GM12878 (cell line): ENCODE results near the gene RAPGEF3. TPM values are rescaled to one million over a fixed set of nuclear protein-coding genes. Genes with fewer than 3 reads are reported as not detected.

Experiments used
- ATAC-seq: fragments of 200-7000 bp; cut with Tn5 transposase; 3 replicates; pipeline ENCODE4 v1.9.1; 2020; ENCODE audit warnings: mild to moderate bottlenecking, moderate library complexity
- BruUV-seq: library from RNA; stranded (reverse); fragments of 400-500 nt; replicated peaks from 2 replicates; lab custom pipeline; 2021; lab: Mats Ljungman, UMichigan
- CTCF ChIA-PET: fragments of 300-600 bp; sonication (Branson Sonifier 250); formaldehyde crosslinking; extraction: SDS; loops from one replicate; lab custom pipeline; 2021; ENCODE audit warnings: inconsistent platforms; lab: Yijun Ruan, JAX
- POLR2A ChIA-PET: fragments of 350-600 bp; formaldehyde crosslinking; extraction: SDS; loops from one replicate; lab custom pipeline; 2021; ENCODE audit warnings: inconsistent platforms; lab: Charles Lee
- RAD21 ChIA-PET: fragments of 300-600 bp; sonication (Branson Sonifier 250); formaldehyde crosslinking; loops from one replicate; lab custom pipeline; 2023; ENCODE audit warnings: antibody characterized with exemption; ENCODE audit not compliant: unreplicated experiment; lab: Charles Lee
- SMC1A ChIA-PET: fragments of 300-600 bp; sonication (Branson Sonifier 250); formaldehyde crosslinking; loops from one replicate; lab custom pipeline; 2023; ENCODE audit not compliant: unreplicated experiment, uncharacterized antibody; lab: Charles Lee
- DNase-seq: peaks from one replicate; pipeline ENCODE4 v3.0.0-alpha.2; 2011; ENCODE audit warnings: low read depth, low spot score
- FAIRE-seq: peaks from 3 replicates; lab custom pipeline; 2011; peaks lifted over from hg19 to GRCh38; lab: Jason Lieb, UNC
- H2AFZ ChIP-seq: 2 replicates; pipeline ENCODE4 v1.6.0; 2011; ENCODE audit warnings: low read depth, low read length, control low read depth; ENCODE audit not compliant: control insufficient read depth
- H3K27ac ChIP-seq: 2 replicates; pipeline ENCODE4 v1.5.1; 2011; ENCODE audit warnings: control low read depth; ENCODE audit not compliant: control insufficient read depth, insufficient read depth
- H3K27me3 ChIP-seq, 2 experiments: replicated peaks in 1 of 2; 2 replicates each; pipeline versions ENCODE4 v1.6.0 to v1.6.1; 2011; ENCODE audit warnings: low read length in 1 of 2; ENCODE audit not compliant: control insufficient read depth in 2 of 2, insufficient read depth in 2 of 2
- H3K36me3 ChIP-seq, 2 experiments: 2 replicates each; pipeline ENCODE4 v1.5.1; 2011; ENCODE audit warnings: low read length in 1 of 2; ENCODE audit not compliant: control insufficient read depth in 2 of 2, insufficient read depth in 2 of 2
- H3K4me1 ChIP-seq: 2 replicates; pipeline ENCODE4 v1.6.1; 2011; ENCODE audit warnings: mild to moderate bottlenecking, low read length, moderate library complexity, mixed read lengths; ENCODE audit not compliant: control insufficient read depth, insufficient read depth
- H3K4me2 ChIP-seq: 2 replicates; pipeline ENCODE4 v1.6.0; 2011; ENCODE audit warnings: control low read depth; ENCODE audit not compliant: control insufficient read depth, insufficient read depth
- H3K4me3 ChIP-seq: fragments of 200-600 bp; sonication (generic); 2 replicates; pipeline ENCODE4 v1.5.1; 2016
- H3K79me2 ChIP-seq: 2 replicates; pipeline ENCODE4 v1.6.0; 2011; ENCODE audit warnings: low read length; ENCODE audit not compliant: control insufficient read depth, insufficient read depth
- H3K9ac ChIP-seq: 2 replicates; pipeline ENCODE4 v1.8.0; 2011; ENCODE audit warnings: low read length, control low read depth, mixed read lengths; ENCODE audit not compliant: control insufficient read depth, insufficient read depth
- H3K9me3 ChIP-seq: replicated peaks from 3 replicates; pipeline ENCODE4 v1.5.1; 2011; ENCODE audit warnings: mild to moderate bottlenecking, low read length; ENCODE audit not compliant: control insufficient read depth, insufficient read depth
- H4K20me1 ChIP-seq: 2 replicates; pipeline ENCODE4 v1.6.0; 2011; ENCODE audit not compliant: control insufficient read depth, insufficient read depth
- BMI1 ChIP-seq: fragments of 450-650 bp; IDR thresholded peaks from 2 replicates; pipeline ENCODE4 v1.6.1; 2016; ENCODE audit warnings: mild to moderate bottlenecking, moderate library complexity, borderline replicate concordance
- ETV6 ChIP-seq, 2 experiments: fragments of 450-650 bp in 1 of 2; IDR thresholded peaks in 1 of 2; conservative IDR thresholded peaks in 1 of 2; 2 replicates each; pipeline ENCODE4 v1.6.1; 2014; ENCODE audit warnings: antibody characterized with exemption in 1 of 2, borderline replicate concordance in 1 of 2, low read depth in 1 of 2, mild to moderate bottlenecking in 1 of 2, moderate library complexity in 1 of 2
- PKNOX1 ChIP-seq: fragments of 450-650 bp; IDR thresholded peaks from 2 replicates; pipeline ENCODE4 v1.6.1; 2016; ENCODE audit warnings: mild to moderate bottlenecking
- STAT1 ChIP-seq: fragments of 450-650 bp; conservative IDR thresholded peaks from 2 replicates; pipeline ENCODE4 v1.6.1; 2014; ENCODE audit warnings: antibody characterized with exemption, mild to moderate bottlenecking
- TARDBP ChIP-seq: IDR thresholded peaks from 2 replicates; pipeline ENCODE4 v1.6.1; 2016; ENCODE audit warnings: borderline replicate concordance
- ZNF217 ChIP-seq: fragments of 450-650 bp; IDR thresholded peaks from 2 replicates; pipeline ENCODE4 v1.6.1; 2017; ENCODE audit warnings: antibody characterized with exemption, mild to moderate bottlenecking
- ZZZ3 ChIP-seq: IDR thresholded peaks from 2 replicates; pipeline ENCODE4 v1.6.1; 2011; ENCODE audit warnings: low read depth; ENCODE audit not compliant: control insufficient read depth, insufficient read length
- WGBS: methylation state at CpG from one replicate; pipeline ENCODE4 v1.1.6; 2016; ENCODE audit warnings: low lambda C conversion rate; ENCODE audit not compliant: insufficient replicate concordance, insufficient coverage; ENCODE audit errors: missing lambda C conversion rate; 5-methylcytosine and 5-hydroxymethylcytosine counted together
- in situ Hi-C: fragments of 300-500 bp; cut with MboI; formaldehyde crosslinking; loops from 9 replicates; pipeline ENCODE4 v1.14.3; 2018; ENCODE audit warnings: mixed read lengths
- intact Hi-C: fragments of 100-400 bp; cut with micrococcal nuclease; formaldehyde crosslinking; loops from one replicate; pipeline ENCODE4 v1.14.2; 2022; ENCODE audit not compliant: unreplicated experiment
- polyA plus RNA-seq, 11 experiments: library from polyadenylated mRNA; depleted of rRNA in 4 of 11; unstranded in 6 of 11; stranded (reverse) in 5 of 11; fragments of >200 nt; fragmentation: Nextera tagmentation in 4 of 11; fragmentation: Illumina TruSeq in 1 of 11; extraction: Ambion mirVana in 4 of 11; extraction: Trizol in 1 of 11; gene quantifications; 1 replicate in 1 of 11; 2 replicates in 10 of 11; pipeline versions ENCODE4 v1.2.1 to v1.2.3, GENCODE V29; 2011 to 2016; ENCODE audit warnings: inconsistent platforms in 2 of 11, missing spikeins in 2 of 11, low read depth in 1 of 11
- total RNA-seq, 4 experiments: library from RNA; depleted of rRNA in 3 of 4; stranded (reverse); fragments of >200 nt in 3 of 4; fragmentation: Illumina TruSeq in 1 of 4; extraction: Trizol in 1 of 4; gene quantifications; 2 replicates each; pipeline versions ENCODE4 v1.2.1 to v1.2.3, GENCODE V29; 2013 to 2021

The RAPGEF3 gene
- total and polyA plus RNA-seq, 10 of the 15 experiments (the other 5 are each of a cell fraction or from before 2014, with no cell fraction given): 0.02 to 0.92 (median 0.31) TPM; not detected in 2

GRCh38 chr12:47801170-47801903 is 42.7 kb upstream of the RAPGEF3 start (continued):
- no peak for TF ChIP-seq PKNOX1
- no peak for TF ChIP-seq ZNF217
- no peak for TF ChIP-seq STAT1
- TF ChIP-seq TARDBP: no peak
- no peak for TF ChIP-seq ETV6 (conservative IDR thresholded peaks at IDR 0.05 in 1 of 2, IDR thresholded peaks at IDR 0.05 in 1 of 2; ENCODE audit: borderline replicate concordance in 1 of 2, low read depth in 1 of 2)
- TF ChIP-seq, all 136 proteins: peak for 0

GRCh38 chr12:47800582-47800981 is 41.9 kb upstream of the RAPGEF3 start:
- Histone ChIP-seq H3K9me3 (no peaks in the 10 kb centered on the region), H2AFZ (no peak overlapping the region), H4K20me1 (no peaks in the 10 kb centered on the region), H3K4me1 (peaks cover 16% of the 10 kb centered on the region), H3K27ac (no peak overlapping the region), H3K4me2 (no peak overlapping the region), H3K79me2 (no peaks in the 10 kb centered on the region; the same call in 1 of the 2 replicates), H3K4me3 (no peak overlapping the region), H3K27me3 (no peaks in the 10 kb centered on the region; a peak in 1 of 4 replicates), H3K9ac (no peak overlapping the region), H3K36me3 (no peaks in the 10 kb centered on the region; a peak in 2 of 4 replicates)
- TF ChIP-seq ZZZ3 (no peak), BMI1 (no peak)
- FAIRE-seq (no peak), DNase-seq (no peak), ATAC-seq (no peak)
- in situ Hi-C loops (no loop called here), intact Hi-C loops (no loop called here)
- ChIA-PET CTCF (interaction anchor here (1.7 to 7.9 kb wide), 3 partner anchors 17 to 85 kb away, joined by 5 to 215 read pairs (median 11); no protein-coding TSS in a partner anchor), RAD21 (interaction anchor here (2.8 to 7.5 kb wide), 2 partner anchors 17 to 37 kb away, joined by 14 to 166 read pairs; no protein-coding TSS in a partner anchor), POLR2A (interaction anchor here (1.5 kb wide), 1 partner anchor 9 kb away, joined by 4 read pairs; no protein-coding TSS in a partner anchor), SMC1A (interaction anchor here (1.0 to 3.0 kb wide), 3 partner anchors 12 to 36 kb away, joined by 3 to 19 read pairs (median 11); no protein-coding TSS in a partner anchor)
- WGBS: 91% methylated on average over 6 of the region's 7 CpGs
- BruUV-seq: no TSS peak
